Measurements from ENCODE around the gene KLHL35. TPM values are rescaled to one million over a fixed set of nuclear protein-coding genes. Genes with fewer than 3 reads are reported as not detected.
A peak's percentile ranks its signal among the peaks of the same experiment; 100 is the strongest.

The KLHL35 gene
- total and polyA plus RNA-seq, 2 experiments from 2014 or later = 0.10 to 0.28 TPM

- TF ChIP-seq STAT1 (IDR thresholded peaks at IDR 0.05; ENCODE audit: unreplicated experiment) (no peak), EZH2phosphoT487 (IDR thresholded peaks at IDR 0.05; ENCODE audit: unreplicated experiment) (no peak), REST (IDR thresholded peaks at IDR 0.05; ENCODE audit: unreplicated experiment) (no peak), NANOG (IDR thresholded peaks at IDR 0.05; ENCODE audit: borderline replicate concordance) (no peak)
- TF ChIP-seq, protein P1, sequence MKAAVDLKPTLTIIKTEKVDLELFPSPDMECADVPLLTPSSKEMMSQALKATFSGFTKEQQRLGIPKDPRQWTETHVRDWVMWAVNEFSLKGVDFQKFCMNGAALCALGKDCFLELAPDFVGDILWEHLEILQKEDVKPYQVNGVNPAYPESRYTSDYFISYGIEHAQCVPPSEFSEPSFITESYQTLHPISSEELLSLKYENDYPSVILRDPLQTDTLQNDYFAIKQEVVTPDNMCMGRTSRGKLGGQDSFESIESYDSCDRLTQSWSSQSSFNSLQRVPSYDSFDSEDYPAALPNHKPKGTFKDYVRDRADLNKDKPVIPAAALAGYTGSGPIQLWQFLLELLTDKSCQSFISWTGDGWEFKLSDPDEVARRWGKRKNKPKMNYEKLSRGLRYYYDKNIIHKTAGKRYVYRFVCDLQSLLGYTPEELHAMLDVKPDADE (IDR thresholded peaks at IDR 0.05) = no peak
These were observed 8.8 kb upstream of the KLHL35 start (continued) for GRCh38 chr11:75441804-75442132.

DNA sequence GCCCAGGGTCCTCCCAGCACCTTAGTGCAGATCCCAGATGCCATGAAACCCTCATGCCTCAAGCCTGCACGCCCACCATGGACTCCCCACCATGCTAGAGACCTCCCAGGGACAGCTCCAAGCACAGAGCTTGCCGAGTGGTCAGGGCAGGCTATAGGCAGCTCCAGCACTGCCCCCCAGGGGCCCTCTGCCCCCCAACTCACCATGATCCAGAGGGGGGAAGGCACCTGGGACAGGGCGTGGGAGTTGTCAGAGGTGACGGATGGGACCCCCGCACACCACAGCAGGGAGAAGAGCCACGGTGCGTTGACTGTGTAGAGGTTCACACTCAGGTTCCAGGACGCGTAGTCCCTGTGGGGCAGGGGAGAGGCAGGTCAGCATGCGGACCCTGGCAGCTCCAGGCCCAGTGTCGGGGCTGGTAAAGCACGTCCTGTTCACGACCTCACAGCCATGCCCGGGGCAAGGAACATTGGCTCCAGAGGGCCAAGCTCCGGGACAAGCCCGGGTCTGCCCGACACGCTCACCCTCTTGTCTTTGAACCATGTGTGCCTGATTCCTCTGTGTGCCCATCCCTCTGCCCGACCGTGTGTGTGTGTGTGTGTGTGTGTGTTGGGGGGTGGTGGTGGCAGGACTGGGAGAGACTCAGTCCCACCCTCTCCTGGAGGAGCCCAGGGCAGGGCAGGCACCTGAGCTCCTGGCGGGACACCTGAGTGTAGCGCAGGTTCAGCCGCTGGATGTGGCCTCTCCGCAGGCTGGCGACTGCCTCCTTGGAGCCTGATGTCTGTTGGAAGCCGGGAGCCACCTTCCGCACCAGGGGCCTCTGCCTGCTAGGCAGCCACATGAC lies 8.2 kb upstream of the KLHL35 start:
- H3K79me2 ChIP-seq (replicated peaks; ENCODE audit: insufficient read depth) = no peaks in the 10 kb centered on the region
- Mint-ChIP-seq H3K4me3 (no peak overlapping the region), H3K36me3 (ENCODE audit: low read depth) (no peaks in the 10 kb centered on the region), H3K4me1 (peaks cover 25% of the 10 kb centered on the region), H3K9me3 (no peaks in the 10 kb centered on the region; the same call in 2 of the 3 replicates), H3K27ac (no peak overlapping the region), H3K27me3 (ENCODE audit: insufficient read depth, low read depth, poor library complexity) (peaks cover 3% of the 10 kb centered on the region)
- ATAC-seq (peak; percentile 6; the same call in 2 of the 3 replicates), DNase-seq (ENCODE audit: low spot score) (no peak)
- no peaks in the 10 kb centered on the region for H3F3A ChIP-seq (replicated peaks; ENCODE audit: low read depth)
- no peak overlapping the region for H2AFZ ChIP-seq
- H3K4me2 ChIP-seq = no peak overlapping the region
- 0 out of 2 replicates have a peak, but pooled peaks cover 3% of the 10 kb centered on the region for H3K4me1 ChIP-seq (ENCODE audit: insufficient read depth)
- H3K27me3 ChIP-seq (ENCODE audit: insufficient read depth) = no peaks in the 10 kb centered on the region
- no peaks in the 10 kb centered on the region for H3K9me2 ChIP-seq (ENCODE audit: insufficient read depth)
- H4K20me1 ChIP-seq (replicated peaks; ENCODE audit: insufficient read depth) = no peaks in the 10 kb centered on the region
- H3K4me3 ChIP-seq = no peak overlapping the region
- H3K36me3 ChIP-seq (ENCODE audit: insufficient read depth) = no peaks in the 10 kb centered on the region
- no peak overlapping the region for H3K27ac ChIP-seq (ENCODE audit: low read depth)
- TF ChIP-seq ZNF331 (CRISPR knock-in tag; IDR thresholded peaks at IDR 0.05; ENCODE audit: low read depth) = no peak
- TF ChIP-seq, protein P2, sequence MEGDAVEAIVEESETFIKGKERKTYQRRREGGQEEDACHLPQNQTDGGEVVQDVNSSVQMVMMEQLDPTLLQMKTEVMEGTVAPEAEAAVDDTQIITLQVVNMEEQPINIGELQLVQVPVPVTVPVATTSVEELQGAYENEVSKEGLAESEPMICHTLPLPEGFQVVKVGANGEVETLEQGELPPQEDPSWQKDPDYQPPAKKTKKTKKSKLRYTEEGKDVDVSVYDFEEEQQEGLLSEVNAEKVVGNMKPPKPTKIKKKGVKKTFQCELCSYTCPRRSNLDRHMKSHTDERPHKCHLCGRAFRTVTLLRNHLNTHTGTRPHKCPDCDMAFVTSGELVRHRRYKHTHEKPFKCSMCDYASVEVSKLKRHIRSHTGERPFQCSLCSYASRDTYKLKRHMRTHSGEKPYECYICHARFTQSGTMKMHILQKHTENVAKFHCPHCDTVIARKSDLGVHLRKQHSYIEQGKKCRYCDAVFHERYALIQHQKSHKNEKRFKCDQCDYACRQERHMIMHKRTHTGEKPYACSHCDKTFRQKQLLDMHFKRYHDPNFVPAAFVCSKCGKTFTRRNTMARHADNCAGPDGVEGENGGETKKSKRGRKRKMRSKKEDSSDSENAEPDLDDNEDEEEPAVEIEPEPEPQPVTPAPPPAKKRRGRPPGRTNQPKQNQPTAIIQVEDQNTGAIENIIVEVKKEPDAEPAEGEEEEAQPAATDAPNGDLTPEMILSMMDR (conservative IDR thresholded peaks at IDR 0.05; ENCODE audit: low read depth in 2 of 2) = no peak
- TF ChIP-seq, protein P3, sequence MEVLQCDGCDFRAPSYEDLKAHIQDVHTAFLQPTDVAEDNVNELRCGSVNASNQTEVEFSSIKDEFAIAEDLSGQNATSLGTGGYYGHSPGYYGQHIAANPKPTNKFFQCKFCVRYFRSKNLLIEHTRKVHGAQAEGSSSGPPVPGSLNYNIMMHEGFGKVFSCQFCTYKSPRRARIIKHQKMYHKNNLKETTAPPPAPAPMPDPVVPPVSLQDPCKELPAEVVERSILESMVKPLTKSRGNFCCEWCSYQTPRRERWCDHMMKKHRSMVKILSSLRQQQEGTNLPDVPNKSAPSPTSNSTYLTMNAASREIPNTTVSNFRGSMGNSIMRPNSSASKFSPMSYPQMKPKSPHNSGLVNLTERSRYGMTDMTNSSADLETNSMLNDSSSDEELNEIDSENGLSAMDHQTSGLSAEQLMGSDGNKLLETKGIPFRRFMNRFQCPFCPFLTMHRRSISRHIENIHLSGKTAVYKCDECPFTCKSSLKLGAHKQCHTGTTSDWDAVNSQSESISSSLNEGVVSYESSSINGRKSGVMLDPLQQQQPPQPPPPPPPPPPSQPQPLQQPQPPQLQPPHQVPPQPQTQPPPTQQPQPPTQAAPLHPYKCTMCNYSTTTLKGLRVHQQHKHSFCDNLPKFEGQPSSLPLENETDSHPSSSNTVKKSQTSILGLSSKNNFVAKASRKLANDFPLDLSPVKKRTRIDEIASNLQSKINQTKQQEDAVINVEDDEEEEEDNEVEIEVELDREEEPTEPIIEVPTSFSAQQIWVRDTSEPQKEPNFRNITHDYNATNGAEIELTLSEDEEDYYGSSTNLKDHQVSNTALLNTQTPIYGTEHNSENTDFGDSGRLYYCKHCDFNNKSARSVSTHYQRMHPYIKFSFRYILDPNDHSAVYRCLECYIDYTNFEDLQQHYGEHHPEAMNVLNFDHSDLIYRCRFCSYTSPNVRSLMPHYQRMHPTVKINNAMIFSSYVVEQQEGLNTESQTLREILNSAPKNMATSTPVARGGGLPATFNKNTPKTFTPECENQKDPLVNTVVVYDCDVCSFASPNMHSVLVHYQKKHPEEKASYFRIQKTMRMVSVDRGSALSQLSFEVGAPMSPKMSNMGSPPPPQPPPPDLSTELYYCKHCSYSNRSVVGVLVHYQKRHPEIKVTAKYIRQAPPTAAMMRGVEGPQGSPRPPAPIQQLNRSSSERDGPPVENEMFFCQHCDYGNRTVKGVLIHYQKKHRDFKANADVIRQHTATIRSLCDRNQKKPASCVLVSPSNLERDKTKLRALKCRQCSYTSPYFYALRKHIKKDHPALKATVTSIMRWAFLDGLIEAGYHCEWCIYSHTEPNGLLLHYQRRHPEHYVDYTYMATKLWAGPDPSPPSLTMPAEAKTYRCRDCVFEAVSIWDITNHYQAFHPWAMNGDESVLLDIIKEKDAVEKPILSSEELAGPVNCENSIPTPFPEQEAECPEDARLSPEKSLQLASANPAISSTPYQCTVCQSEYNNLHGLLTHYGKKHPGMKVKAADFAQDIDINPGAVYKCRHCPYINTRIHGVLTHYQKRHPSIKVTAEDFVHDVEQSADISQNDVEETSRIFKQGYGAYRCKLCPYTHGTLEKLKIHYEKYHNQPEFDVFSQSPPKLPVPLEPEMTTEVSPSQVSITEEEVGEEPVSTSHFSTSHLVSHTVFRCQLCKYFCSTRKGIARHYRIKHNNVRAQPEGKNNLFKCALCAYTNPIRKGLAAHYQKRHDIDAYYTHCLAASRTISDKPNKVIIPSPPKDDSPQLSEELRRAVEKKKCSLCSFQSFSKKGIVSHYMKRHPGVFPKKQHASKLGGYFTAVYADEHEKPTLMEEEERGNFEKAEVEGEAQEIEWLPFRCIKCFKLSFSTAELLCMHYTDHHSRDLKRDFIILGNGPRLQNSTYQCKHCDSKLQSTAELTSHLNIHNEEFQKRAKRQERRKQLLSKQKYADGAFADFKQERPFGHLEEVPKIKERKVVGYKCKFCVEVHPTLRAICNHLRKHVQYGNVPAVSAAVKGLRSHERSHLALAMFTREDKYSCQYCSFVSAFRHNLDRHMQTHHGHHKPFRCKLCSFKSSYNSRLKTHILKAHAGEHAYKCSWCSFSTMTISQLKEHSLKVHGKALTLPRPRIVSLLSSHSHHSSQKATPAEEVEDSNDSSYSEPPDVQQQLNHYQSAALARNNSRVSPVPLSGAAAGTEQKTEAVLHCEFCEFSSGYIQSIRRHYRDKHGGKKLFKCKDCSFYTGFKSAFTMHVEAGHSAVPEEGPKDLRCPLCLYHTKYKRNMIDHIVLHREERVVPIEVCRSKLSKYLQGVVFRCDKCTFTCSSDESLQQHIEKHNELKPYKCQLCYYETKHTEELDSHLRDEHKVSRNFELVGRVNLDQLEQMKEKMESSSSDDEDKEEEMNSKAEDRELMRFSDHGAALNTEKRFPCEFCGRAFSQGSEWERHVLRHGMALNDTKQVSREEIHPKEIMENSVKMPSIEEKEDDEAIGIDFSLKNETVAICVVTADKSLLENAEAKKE (CRISPR knock-in tag; IDR thresholded peaks at IDR 0.05) = no peak
- TF ChIP-seq CREB1 (CRISPR knock-in tag; IDR thresholded peaks at IDR 0.05; ENCODE audit: low read depth) = no peak
- TF ChIP-seq, protein P1 (IDR thresholded peaks at IDR 0.05) = no peak
- no peak for TF ChIP-seq POLR2AphosphoS5 (IDR thresholded peaks at IDR 0.05; ENCODE audit: low read depth)

Data from GM23338 (cell line).